ENCODE results near the gene PPP2R3B. TPM values are rescaled to one million over a fixed set of nuclear protein-coding genes. Genes with fewer than 3 reads are reported as not detected.

Gene PPP2R3B
- total RNA-seq, 2 experiments from 2014 or later = 12.1 to 14.0 TPM

DNA sequence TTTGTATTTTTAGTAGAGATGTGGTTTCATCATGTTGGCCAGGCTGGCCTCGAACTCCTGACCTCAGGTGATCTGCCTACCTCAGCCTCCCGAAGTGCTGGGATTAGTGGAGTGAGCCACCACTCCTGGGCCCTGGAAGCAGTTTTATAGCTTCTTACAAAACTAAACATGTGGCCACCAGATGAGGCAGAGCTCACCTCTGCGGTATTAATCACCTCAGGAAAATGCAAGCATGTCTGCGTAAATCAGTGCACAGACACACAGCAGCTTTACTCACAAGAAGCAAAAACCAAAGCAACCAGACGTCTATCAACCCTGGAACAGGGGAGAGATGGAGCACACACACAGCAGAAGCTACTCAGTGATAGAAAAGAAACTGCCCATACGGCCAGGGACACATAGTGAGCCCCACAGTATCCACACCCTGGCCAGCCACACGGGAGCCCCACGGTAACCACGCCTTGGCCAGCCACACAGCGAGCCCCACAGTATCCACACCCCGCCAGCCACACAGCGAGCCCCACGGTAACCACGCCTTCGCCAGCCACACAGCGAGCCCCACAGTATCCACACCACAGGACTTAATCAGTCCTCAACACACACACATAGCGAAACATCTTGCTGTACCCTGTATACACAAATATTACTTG lies 30.2 kb downstream of the PPP2R3B start:
- Mint-ChIP-seq H3K36me3 (ENCODE audit: low read depth) (peaks cover 50% of the 10 kb centered on the region), H3K9me3 (no peaks in the 10 kb centered on the region), H3K4me1 (ENCODE audit: low read depth) (peaks cover 17% of the 10 kb centered on the region), H3K4me3 (no peak overlapping the region), H3K27me3 (no peaks in the 10 kb centered on the region), H3K27ac (peak overlapping the region; percentile 90)
- H3K27me3 ChIP-seq (ENCODE audit: control insufficient read depth in 1 of 2, insufficient read depth in 2 of 2, low read length in 2 of 2) = no peaks in the 10 kb centered on the region
- peaks cover 19 to 39% of the 10 kb centered on the region in 2 experiments for H3K9me3 ChIP-seq (ENCODE audit: control insufficient read depth in 1 of 2, insufficient read depth in 1 of 2, low read length in 2 of 2)
- no peak for DNase-seq
- H3K4me1 ChIP-seq (ENCODE audit: insufficient read depth, low read length) = peaks cover 18% of the 10 kb centered on the region
- POLR2A ChIA-PET = no interaction called here
- no peak overlapping the region for H3K4me3 ChIP-seq (ENCODE audit: low read length)
- intact Hi-C loops (cut with DNase I, micrococcal nuclease) = no loop called here
- H3K36me3 ChIP-seq (ENCODE audit: insufficient read depth, low read length) = peaks cover 10% of the 10 kb centered on the region
- TF ChIP-seq, protein P1, sequence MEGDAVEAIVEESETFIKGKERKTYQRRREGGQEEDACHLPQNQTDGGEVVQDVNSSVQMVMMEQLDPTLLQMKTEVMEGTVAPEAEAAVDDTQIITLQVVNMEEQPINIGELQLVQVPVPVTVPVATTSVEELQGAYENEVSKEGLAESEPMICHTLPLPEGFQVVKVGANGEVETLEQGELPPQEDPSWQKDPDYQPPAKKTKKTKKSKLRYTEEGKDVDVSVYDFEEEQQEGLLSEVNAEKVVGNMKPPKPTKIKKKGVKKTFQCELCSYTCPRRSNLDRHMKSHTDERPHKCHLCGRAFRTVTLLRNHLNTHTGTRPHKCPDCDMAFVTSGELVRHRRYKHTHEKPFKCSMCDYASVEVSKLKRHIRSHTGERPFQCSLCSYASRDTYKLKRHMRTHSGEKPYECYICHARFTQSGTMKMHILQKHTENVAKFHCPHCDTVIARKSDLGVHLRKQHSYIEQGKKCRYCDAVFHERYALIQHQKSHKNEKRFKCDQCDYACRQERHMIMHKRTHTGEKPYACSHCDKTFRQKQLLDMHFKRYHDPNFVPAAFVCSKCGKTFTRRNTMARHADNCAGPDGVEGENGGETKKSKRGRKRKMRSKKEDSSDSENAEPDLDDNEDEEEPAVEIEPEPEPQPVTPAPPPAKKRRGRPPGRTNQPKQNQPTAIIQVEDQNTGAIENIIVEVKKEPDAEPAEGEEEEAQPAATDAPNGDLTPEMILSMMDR (IDR thresholded peaks at IDR 0.05) = no peak
- H3K27ac ChIP-seq (ENCODE audit: low read depth in 1 of 2, low read length in 2 of 2) = peak overlapping the region; percentile 14 to 57
- CTCF ChIA-PET = no interaction called here
- ATAC-seq (ENCODE audit: poor library complexity) = no peak

DNA sequence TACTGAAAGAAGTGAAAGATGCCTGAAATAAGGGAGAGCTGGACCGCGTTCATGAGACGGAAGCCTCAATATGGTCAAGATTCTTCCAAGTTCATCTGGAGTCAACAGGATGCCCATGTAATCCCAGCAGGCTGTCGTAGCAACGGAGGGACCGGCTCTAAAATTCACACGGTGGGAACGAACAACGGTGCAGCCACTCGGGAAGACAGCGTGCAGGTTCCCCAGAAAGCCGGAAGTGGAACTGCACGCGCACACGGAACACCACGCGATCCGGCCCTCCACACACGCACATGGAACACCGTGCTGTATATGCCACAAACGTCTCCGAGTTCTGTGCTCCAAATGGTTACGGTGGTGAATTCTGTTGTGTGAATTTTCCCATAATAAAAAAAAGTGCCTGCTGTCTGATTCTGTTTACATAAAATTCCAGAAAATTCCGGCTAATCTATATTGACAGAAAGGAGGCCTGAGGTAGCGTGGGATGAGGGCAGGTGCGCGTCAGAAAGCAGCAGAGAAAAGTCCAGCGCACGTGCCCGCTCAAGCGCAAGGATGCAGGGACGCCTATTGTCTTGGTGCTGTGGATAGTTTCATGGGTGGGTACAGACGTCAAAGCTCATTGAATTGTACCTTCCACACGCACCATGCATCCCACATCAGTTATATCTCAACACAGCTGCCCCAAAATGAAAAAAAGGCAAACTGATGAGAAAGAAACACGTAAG lies 31.2 kb downstream of the PPP2R3B start:
- H3K4me3 Mint-ChIP-seq = no peak overlapping the region
- peaks cover 18% of the 10 kb centered on the region for H3K4me1 ChIP-seq (ENCODE audit: insufficient read depth, low read length)

DNA sequence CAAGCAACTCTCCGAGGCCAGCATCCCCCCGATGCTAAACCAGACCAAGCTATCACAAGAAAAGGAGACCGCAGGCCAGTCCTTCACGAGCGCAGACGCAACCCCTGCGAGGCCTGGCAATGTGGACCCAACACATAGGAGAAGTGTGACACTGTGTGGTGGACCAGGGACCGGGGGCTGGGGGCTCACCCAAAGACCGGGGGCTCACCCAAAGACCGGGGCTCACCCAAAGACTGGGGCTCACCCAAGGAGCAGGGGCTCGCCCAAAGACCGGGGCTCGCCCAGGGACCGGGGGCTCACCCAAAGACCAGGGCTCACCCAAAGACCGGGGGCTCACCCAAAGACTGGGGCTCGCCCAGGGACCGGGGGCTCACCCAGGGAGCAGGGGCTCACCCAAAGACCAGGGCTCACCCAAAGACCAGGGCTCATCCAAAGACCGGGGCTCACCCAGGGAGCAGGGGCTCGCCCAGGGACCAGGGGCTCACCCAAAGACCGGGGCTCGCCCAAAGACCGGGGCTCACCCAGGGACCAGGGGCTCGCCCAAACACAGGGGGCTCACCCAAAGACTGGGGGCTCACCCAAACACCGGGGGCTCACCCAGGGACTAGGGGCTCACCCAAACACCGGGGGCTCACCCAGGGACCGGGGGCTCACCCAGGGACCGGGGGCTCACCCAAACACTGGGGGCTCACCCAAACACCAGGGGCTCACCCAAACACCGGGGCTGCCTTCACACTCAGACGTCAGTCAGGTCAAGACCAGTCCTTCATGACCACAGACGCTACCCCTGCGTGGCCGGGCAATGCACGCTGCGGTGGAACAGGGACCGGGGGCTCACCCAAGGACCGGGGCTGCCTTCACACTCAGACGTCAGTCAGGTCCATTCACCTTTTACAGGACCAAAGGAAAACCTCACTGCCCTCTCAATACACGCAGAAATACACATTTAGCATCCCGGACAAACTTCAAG lies 32.9 kb downstream of the PPP2R3B start:
- H3K27me3 Mint-ChIP-seq = no peaks in the 10 kb centered on the region
- H3K4me1 ChIP-seq (ENCODE audit: insufficient read depth, low read length) = peaks cover 18% of the 10 kb centered on the region
- no peak overlapping the region for H3K27ac ChIP-seq (ENCODE audit: low read depth in 1 of 2, low read length in 2 of 2)
- ChIA-PET CTCF (no interaction called here), POLR2A (no interaction called here)
- peaks cover 17% of the 10 kb centered on the region for H3K4me1 Mint-ChIP-seq (ENCODE audit: low read depth)
- H3K4me3 ChIP-seq (ENCODE audit: low read length) = no peak overlapping the region
- DNase-seq (no peak), ATAC-seq (ENCODE audit: poor library complexity) (no peak)
- H3K27ac Mint-ChIP-seq = no peak overlapping the region
- intact Hi-C loops (cut with DNase I, micrococcal nuclease) = no loop called here
- no peaks in the 10 kb centered on the region for H3K9me3 Mint-ChIP-seq
- no peak overlapping the region for H3K4me3 Mint-ChIP-seq
- H3K36me3 Mint-ChIP-seq (ENCODE audit: low read depth) = peaks cover 34% of the 10 kb centered on the region
- H3K9me3 ChIP-seq (ENCODE audit: control insufficient read depth in 1 of 2, insufficient read depth in 1 of 2, low read length in 2 of 2) = peaks cover 4 to 16% of the 10 kb centered on the region in 2 experiments
- peaks cover 3% of the 10 kb centered on the region for H3K36me3 ChIP-seq (ENCODE audit: insufficient read depth, low read length)
- TF ChIP-seq, protein P1 (IDR thresholded peaks at IDR 0.05) = no peak
- no peaks in the 10 kb centered on the region for H3K27me3 ChIP-seq (ENCODE audit: control insufficient read depth in 1 of 2, insufficient read depth in 2 of 2, low read length in 2 of 2)

More for the DNA sequence above, 31.2 kb downstream of the PPP2R3B start:
- no peaks in the 10 kb centered on the region for H3K27me3 ChIP-seq (ENCODE audit: control insufficient read depth in 1 of 2, insufficient read depth in 2 of 2, low read length in 2 of 2)
- H3K4me1 Mint-ChIP-seq (ENCODE audit: low read depth) = peaks cover 17% of the 10 kb centered on the region
- ChIA-PET POLR2A (no interaction called here), CTCF (no interaction called here)
- intact Hi-C loops (cut with DNase I, micrococcal nuclease) = no loop called here
- peaks cover 7% of the 10 kb centered on the region for H3K36me3 ChIP-seq (ENCODE audit: insufficient read depth, low read length)
- peaks cover 19 to 29% of the 10 kb centered on the region in 2 experiments for H3K9me3 ChIP-seq (ENCODE audit: control insufficient read depth in 1 of 2, insufficient read depth in 1 of 2, low read length in 2 of 2)
- H3K27ac Mint-ChIP-seq = no peak overlapping the region
- H3K27me3 Mint-ChIP-seq = no peaks in the 10 kb centered on the region
- peaks cover 43% of the 10 kb centered on the region for H3K36me3 Mint-ChIP-seq (ENCODE audit: low read depth)
- TF ChIP-seq, protein P1 (IDR thresholded peaks at IDR 0.05) = no peak
- H3K4me3 ChIP-seq (ENCODE audit: low read length) = no peak overlapping the region
- DNase-seq = no peak
- H3K9me3 Mint-ChIP-seq = no peaks in the 10 kb centered on the region
- H3K27ac ChIP-seq (ENCODE audit: low read depth in 1 of 2, low read length in 2 of 2) = no peak overlapping the region
- ATAC-seq (ENCODE audit: poor library complexity) = no peak
